ENCODE measurements around the gene CD14.
"Not testable (repeated sequence)": the region's sequence is repeated elsewhere in the genome, so short reads cannot be mapped to it uniquely, and the experiment has no call there.

The CD14 gene

DNA sequence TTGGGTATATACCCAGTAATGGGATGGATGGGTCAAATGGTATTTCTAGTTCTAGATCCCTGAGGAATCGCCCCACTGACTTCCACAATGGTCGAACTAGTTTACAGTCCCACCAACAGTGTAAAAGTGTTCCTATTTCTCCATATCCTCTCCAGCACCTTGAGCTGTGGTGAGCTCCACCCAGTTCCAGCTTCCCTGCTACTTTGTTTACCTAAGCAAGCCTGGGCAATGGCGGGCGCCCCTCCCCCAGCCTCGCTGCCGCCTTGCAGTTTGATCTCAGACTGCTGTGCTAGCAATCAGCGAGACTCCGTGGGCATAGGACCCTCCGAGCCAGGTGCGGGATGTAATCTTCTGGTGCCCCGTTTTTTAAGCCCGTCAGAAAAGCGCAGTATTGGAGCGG, 39.9 kb downstream of the CD14 start:
- DNase-seq, result not testable (repeated sequence)

DNA sequence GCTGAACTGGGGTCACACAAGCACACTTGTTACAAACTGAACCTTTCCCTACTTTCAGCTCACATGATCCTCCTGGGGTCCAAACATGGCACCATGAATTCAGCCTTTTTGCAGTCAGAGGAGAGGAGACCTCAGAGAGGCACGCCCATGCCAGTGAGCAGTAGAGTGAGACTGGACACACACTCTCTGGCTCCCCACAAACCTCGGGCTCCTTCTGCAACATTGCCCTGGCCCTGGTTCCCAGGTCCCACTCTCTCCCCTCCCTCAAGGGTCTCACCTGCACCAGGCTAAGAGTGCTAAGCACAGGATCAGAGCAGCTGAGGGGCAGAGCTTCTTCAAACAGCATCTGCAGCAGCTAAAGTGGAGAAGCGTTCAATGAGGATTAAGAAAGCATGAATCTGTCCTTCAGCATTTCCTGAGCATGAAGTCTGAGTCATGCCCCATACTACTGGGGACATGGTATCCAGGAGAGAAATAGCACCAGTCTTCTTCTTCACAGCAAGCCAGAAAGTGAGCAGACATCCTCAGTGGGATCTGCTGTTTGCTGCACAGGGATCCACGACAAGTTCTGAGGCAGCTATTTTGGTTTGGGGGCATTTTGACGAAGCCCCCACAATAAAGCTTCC, 41.1 kb downstream of the CD14 start:
- no peak for DNase-seq

DNA sequence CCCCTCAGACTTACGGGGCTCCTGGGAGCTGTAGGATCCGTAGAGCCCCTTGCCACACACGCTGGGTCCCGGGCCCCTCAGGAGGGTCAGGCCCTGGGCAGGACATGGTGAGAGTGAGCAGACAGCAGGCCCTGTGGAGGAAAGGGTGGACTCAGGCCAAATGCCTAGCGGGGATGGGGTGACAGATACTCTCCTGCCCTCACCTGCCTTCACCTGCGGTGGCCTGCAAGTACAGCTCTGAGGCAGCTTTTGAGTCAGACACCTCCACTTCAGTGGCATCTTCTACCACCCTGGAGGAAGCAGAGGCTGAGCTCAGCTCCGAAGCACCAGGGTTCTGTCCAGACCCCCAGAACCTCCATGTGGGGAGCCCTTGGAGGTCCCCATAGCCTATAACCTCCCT, 42.1 kb downstream of the CD14 start:
- no peak for DNase-seq

DNA sequence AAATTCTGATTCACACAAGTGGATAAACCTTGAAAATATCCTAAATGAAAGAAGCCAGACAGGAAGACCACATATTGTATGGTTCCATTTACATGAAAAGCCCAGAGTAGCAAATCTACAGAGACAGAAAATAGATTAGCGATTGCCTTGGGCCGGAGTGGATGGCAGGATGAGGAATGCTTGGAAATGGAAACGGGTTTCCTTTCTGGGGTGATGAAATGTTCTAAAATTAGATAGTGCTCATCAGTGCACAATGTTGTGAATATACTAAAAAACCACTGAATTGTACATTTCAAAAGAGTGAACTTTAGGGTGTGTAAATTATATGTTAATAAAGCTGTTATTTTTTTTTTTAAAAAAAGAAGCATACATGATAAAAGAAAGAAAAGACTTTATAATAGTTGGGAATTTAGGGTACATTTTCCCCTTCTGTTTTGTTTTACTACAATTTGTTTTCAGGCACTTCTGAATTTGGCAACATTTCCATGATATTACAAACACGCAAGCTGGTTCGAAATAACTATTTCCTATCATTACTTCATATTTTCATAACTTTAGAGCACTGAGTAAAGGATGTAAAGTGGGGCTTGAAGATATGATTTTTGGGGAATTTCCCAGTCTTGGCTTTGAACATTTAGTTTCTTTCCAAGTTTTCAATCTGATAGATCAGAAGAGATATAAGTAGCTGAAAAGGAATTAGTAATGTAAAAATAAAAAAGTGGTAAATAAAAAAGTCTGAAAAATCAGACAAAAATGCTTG, 44.5 kb downstream of the CD14 start:
- DNase-seq, result no peak

DNA sequence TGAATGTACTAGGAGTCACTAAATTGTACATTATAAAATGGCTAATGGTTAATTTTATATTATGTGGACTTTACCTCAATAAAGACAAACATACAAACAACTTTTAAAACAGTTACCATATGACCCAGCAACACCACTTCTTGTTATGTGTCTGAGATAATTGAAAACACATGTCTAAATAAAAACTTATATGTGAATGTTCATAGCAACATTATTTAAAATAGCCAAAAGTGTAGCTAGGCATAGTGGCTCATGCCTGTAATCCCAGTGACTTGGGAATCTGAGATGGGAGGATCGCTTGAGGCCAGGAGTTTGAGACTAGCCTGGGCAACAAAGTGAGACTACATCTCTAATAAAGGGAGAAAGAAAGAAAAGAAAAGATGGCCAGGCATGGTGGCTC, 45.5 kb downstream of the CD14 start:
- DNase-seq, result no peak

All from activated CD4-positive, alpha-beta T cell treated with anti-CD3 and anti-CD28 coated beads, Interleukin-2, amount 50 U/mL, for 48 hours (primary cell).